Amniotic stem cell (primary cell): ENCODE data around the gene P3H4.
"Not testable (repeated sequence)": the region's sequence is repeated elsewhere in the genome, so short reads cannot be mapped to it uniquely, and the experiment has no call there.

Experiments
- DNase-seq: peaks from one replicate; lab custom pipeline; 2025; lab: John Stamatoyannopoulos, UW

P3H4 gene

GRCh38 chr17:41793784-41794539, 17.8 kb downstream of the P3H4 start:
- no peak for DNase-seq

GRCh38 chr17:41792845-41793783, 18.6 kb downstream of the P3H4 start:
- peak; percentile 12 for DNase-seq

- DNase-seq, result no peak
Measured at GRCh38 chr17:41787021-41787418, 24.7 kb downstream of the P3H4 start.

GRCh38 chr17:41786227-41787020, 25.3 kb downstream of the P3H4 start, which contains the start of gene JUP:
Gene JUP (minus strand): TSS chr17:41786711. CDS start chr17:41771854, 14,857 bp downstream.
- peak; percentile 89 for DNase-seq

GRCh38 chr17:41785859-41786226, 25.9 kb downstream of the P3H4 start:
- DNase-seq, result no peak

GRCh38 chr17:41785091-41785858, 26.5 kb downstream of the P3H4 start:
- no peak for DNase-seq

- DNase-seq, result no peak
Measured at GRCh38 chr17:41784207-41784744, 27.5 kb downstream of the P3H4 start.

- DNase-seq, result no peak
Measured at GRCh38 chr17:41782142-41782541, 29.6 kb downstream of the P3H4 start.

GRCh38 chr17:41781404-41782110, 30.2 kb downstream of the P3H4 start:
- DNase-seq, result no peak

- DNase-seq, result no peak
Measured at GRCh38 chr17:41779954-41780353, 31.8 kb downstream of the P3H4 start.

GRCh38 chr17:41777574-41778188, 34.1 kb downstream of the P3H4 start:
- peak; percentile 54 for DNase-seq

- no peak for DNase-seq
Measured at GRCh38 chr17:41777157-41777573, 34.6 kb downstream of the P3H4 start.

GRCh38 chr17:41776262-41776900, 35.4 kb downstream of the P3H4 start:
- not testable (repeated sequence) for DNase-seq

GRCh38 chr17:41775394-41776226, 36.1 kb downstream of the P3H4 start:
- no peak for DNase-seq

GRCh38 chr17:41773731-41774193, 38.0 kb downstream of the P3H4 start:
- no peak for DNase-seq

- peak; percentile 34 for DNase-seq
Measured at GRCh38 chr17:41773190-41773588, 38.6 kb downstream of the P3H4 start.

GRCh38 chr17:41772586-41773189, 39.1 kb downstream of the P3H4 start:
- DNase-seq, result no peak

GRCh38 chr17:41772218-41772585, 39.5 kb downstream of the P3H4 start:
- no peak for DNase-seq
